GM12878 (cell line): Measurements from ENCODE around the gene AMN1. TPM values are rescaled to one million over a fixed set of nuclear protein-coding genes. Genes with fewer than 3 reads are reported as not detected.

ENCODE experiments used
- BCLAF1 ChIP-seq: fragments of 450-650 bp; IDR thresholded peaks from 2 replicates; pipeline ENCODE4 v1.6.1; 2017; ENCODE audit warnings: antibody characterized with exemption, mild to moderate bottlenecking, moderate library complexity
- BHLHE40 ChIP-seq, 2 experiments: fragments of 450-650 bp in 1 of 2; IDR thresholded peaks; 2 replicates each; pipeline ENCODE4 v1.6.1; 2011 to 2017; ENCODE audit warnings: low read depth in 2 of 2, borderline replicate concordance in 1 of 2, improper control_type of control experiment in 1 of 2, low read length in 1 of 2, mild to moderate bottlenecking in 1 of 2
- CHD1 ChIP-seq: IDR thresholded peaks from 2 replicates; pipeline ENCODE4 v1.6.1; 2012; ENCODE audit warnings: low read depth, low read length, improper control_type of control experiment
- E2F4 ChIP-seq: IDR thresholded peaks from 2 replicates; pipeline ENCODE4 v1.6.1; 2012; ENCODE audit warnings: low read depth, low read length, improper control_type of control experiment
- EZH2 ChIP-seq: IDR thresholded peaks from 2 replicates; pipeline ENCODE4 v1.6.1; 2012; ENCODE audit warnings: low read depth, mild to moderate bottlenecking, control low read depth, inconsistent platforms, low read length, borderline replicate concordance; ENCODE audit not compliant: control insufficient read depth
- HDAC2 ChIP-seq: fragments of 200-600 bp; sonication (generic); IDR thresholded peaks from 2 replicates; pipeline ENCODE4 v1.6.1; 2017
- LARP7 ChIP-seq: fragments of 450-650 bp; IDR thresholded peaks from 2 replicates; pipeline ENCODE4 v1.6.1; 2017; ENCODE audit warnings: mild to moderate bottlenecking
- MAX ChIP-seq: IDR thresholded peaks from 2 replicates; pipeline ENCODE4 v1.6.1; 2012; ENCODE audit warnings: low read depth, low read length, improper control_type of control experiment
- MEF2B ChIP-seq: fragments of 450-650 bp; IDR thresholded peaks from 2 replicates; pipeline ENCODE4 v1.6.1; 2018; ENCODE audit warnings: mild to moderate bottlenecking, moderate library complexity; ENCODE audit not compliant: partially characterized antibody, poor library complexity, severe bottlenecking
- PKNOX1 ChIP-seq: fragments of 450-650 bp; IDR thresholded peaks from 2 replicates; pipeline ENCODE4 v1.6.1; 2016; ENCODE audit warnings: mild to moderate bottlenecking
- POLR2A ChIP-seq: IDR thresholded peaks from 2 replicates; pipeline ENCODE4 v1.6.1; 2011; ENCODE audit warnings: low read depth, mild to moderate bottlenecking, low read length
- SMAD5 ChIP-seq: IDR thresholded peaks from 2 replicates; pipeline ENCODE4 v1.6.1; 2016; ENCODE audit warnings: antibody characterized with exemption, low read depth
- SMARCA5 ChIP-seq: fragments of 450-650 bp; IDR thresholded peaks from 2 replicates; pipeline ENCODE4 v1.6.1; 2017; ENCODE audit warnings: mild to moderate bottlenecking
- SMC3 ChIP-seq: IDR thresholded peaks from 2 replicates; pipeline ENCODE4 v1.6.1; 2011; ENCODE audit warnings: low read length, improper control_type of control experiment, borderline replicate concordance
- STAT3 ChIP-seq: IDR thresholded peaks from 2 replicates; pipeline ENCODE4 v1.6.1; 2011; ENCODE audit warnings: low read depth, low read length, improper control_type of control experiment
- SUZ12 ChIP-seq: fragments of 200-600 bp; sonication (generic); IDR thresholded peaks from one replicate; pipeline ENCODE4 v1.6.1; 2018; ENCODE audit warnings: antibody characterized with exemption, mild to moderate bottlenecking; ENCODE audit not compliant: unreplicated experiment
- TCF3 ChIP-seq: IDR thresholded peaks from 2 replicates; pipeline ENCODE4 v1.6.1; 2012; ENCODE audit warnings: low read depth, mild to moderate bottlenecking, low read length, borderline replicate concordance; ENCODE audit not compliant: insufficient read depth
- USF1 ChIP-seq: IDR thresholded peaks from 2 replicates; pipeline ENCODE4 v1.6.1; 2011; ENCODE audit warnings: borderline replicate concordance, low read depth, mild to moderate bottlenecking, moderate library complexity, mixed read lengths, low read length; ENCODE audit not compliant: insufficient read depth; ENCODE audit errors: extremely low read length
- ZNF592 ChIP-seq: fragments of 450-650 bp; IDR thresholded peaks from 2 replicates; pipeline ENCODE4 v1.6.1; 2017; ENCODE audit warnings: mild to moderate bottlenecking, moderate library complexity
- polyA plus RNA-seq, 11 experiments: library from polyadenylated mRNA; depleted of rRNA in 4 of 11; unstranded in 6 of 11; stranded (reverse) in 5 of 11; fragments of >200 nt; fragmentation: Nextera tagmentation in 4 of 11; fragmentation: Illumina TruSeq in 1 of 11; extraction: Ambion mirVana in 4 of 11; extraction: Trizol in 1 of 11; gene quantifications; 1 replicate in 1 of 11; 2 replicates in 10 of 11; pipeline versions ENCODE4 v1.2.1 to v1.2.3, GENCODE V29; 2011 to 2016; ENCODE audit warnings: inconsistent platforms in 2 of 11, missing spikeins in 2 of 11, low read depth in 1 of 11
- total RNA-seq, 4 experiments: library from RNA; depleted of rRNA in 3 of 4; stranded (reverse); fragments of >200 nt in 3 of 4; fragmentation: Illumina TruSeq in 1 of 4; extraction: Trizol in 1 of 4; gene quantifications; 2 replicates each; pipeline versions ENCODE4 v1.2.1 to v1.2.3, GENCODE V29; 2013 to 2021

AMN1 gene
- total and polyA plus RNA-seq, 10 of the 15 experiments (the other 5 are each of a cell fraction or from before 2014, with no cell fraction given) = 5.4 to 19.3 (median 9.3) TPM

GRCh38 chr12:31682136-31682962, 46.5 kb downstream of the AMN1 start (continued):
- TF ChIP-seq MEF2B (no peak), MAX (no peak), TCF3 (no peak), E2F4 (no peak), LARP7 (no peak), CHD1 (no peak), BCLAF1 (no peak), SMC3 (peak; percentile 99), STAT3 (no peak), ZNF592 (0 out of 2 replicates have a peak, but pooled peaks have one; percentile 56), SUZ12 (no peak), HDAC2 (no peak), PKNOX1 (no peak; the same call in 1 of the 2 replicates), SMARCA5 (peak; percentile 63; the same call in 1 of the 2 replicates), SMAD5 (no peak), EZH2 (no peak), POLR2A (no peak), USF1 (no peak), BHLHE40 (IDR thresholded peaks at IDR 0.05; ENCODE audit: borderline replicate concordance in 1 of 2, low read depth in 2 of 2, low read length in 1 of 2) (peak; percentile 20 to 25; a peak in 1 of 4 replicates)
